G401 (cell line): ENCODE data around the gene TBXA2R. TPM values are rescaled to one million over a fixed set of nuclear protein-coding genes. Genes with fewer than 3 reads are reported as not detected.

Experiments used
- DNase-seq: peaks from one replicate; pipeline ENCODE4 v3.0.0-alpha.2; 2015; ENCODE audit warnings: low spot score
- in situ Hi-C: cut with HindIII; loops from 2 replicates; pipeline ENCODE4 v1.10.0; 2016; ENCODE audit warnings: low sequenced_read_pairs, mixed read lengths
- total RNA-seq: library from RNA; depleted of rRNA; stranded (reverse); fragments of >200 nt; shearing (Covaris generic); gene quantifications from 2 replicates; pipeline ENCODE4 v1.2.3, GENCODE V29; 2014; rRNA removed

Gene TBXA2R
- total RNA-seq, 1 experiment from 2014 or later = 9.7 TPM

GRCh38 chr19:3545669-3546034 is 61.0 kb downstream of the TBXA2R start:
- no peak for DNase-seq
- in situ Hi-C loops = no loop called here

GRCh38 chr19:3544742-3545668 is 61.7 kb downstream of the TBXA2R start:
- in situ Hi-C loops = no loop called here
- peak; percentile 51 for DNase-seq

Other genes with a start within 250 kb of the TBXA2R start
- gene NFIC, start 240.3 kb downstream of the TBXA2R start, total RNA-seq = 3.2 and 8.9 TPM in 2 replicates
- 0.24 TPM in 1 of 2 replicates, not detected in the other for gene SMIM24, start 126.3 kb downstream of the TBXA2R start, total RNA-seq
- gene SMIM44, start 123.4 kb downstream of the TBXA2R start, total RNA-seq = not detected in 2 replicates
- 53.9 and 64.8 TPM in 2 replicates for gene DOHH, start 106.2 kb downstream of the TBXA2R start, total RNA-seq
- gene FZR1, start 100.6 kb downstream of the TBXA2R start, total RNA-seq = 76.0 and 81.3 TPM in 2 replicates
- not detected in 2 replicates for gene TEKTIP1, start 67.7 kb downstream of the TBXA2R start, total RNA-seq
- 128 and 151 TPM in 2 replicates for gene MFSD12, start 49.3 kb downstream of the TBXA2R start, total RNA-seq
- gene HMG20B, start 33.9 kb downstream of the TBXA2R start, total RNA-seq = 131 and 174 TPM in 2 replicates
- not detected in 2 replicates for gene GIPC3, start 21.4 kb downstream of the TBXA2R start, total RNA-seq
- 43.3 and 47.8 TPM in 2 replicates for gene CACTIN, start 19.9 kb upstream of the TBXA2R start, total RNA-seq
- gene PIP5K1C, start 93.6 kb upstream of the TBXA2R start, total RNA-seq = 5.3 and 13.0 TPM in 2 replicates
- gene TJP3, start 101.5 kb upstream of the TBXA2R start, total RNA-seq = 12.4 and 15.1 TPM in 2 replicates
- gene APBA3, start 154.8 kb upstream of the TBXA2R start, total RNA-seq = 18.2 and 27.1 TPM in 2 replicates
- gene MRPL54, start 155.8 kb upstream of the TBXA2R start, total RNA-seq = 60.7 and 66.3 TPM in 2 replicates
- 0.37 TPM in 1 of 2 replicates, not detected in the other for gene RAX2, start 165.4 kb upstream of the TBXA2R start, total RNA-seq
- gene MATK, start 179.5 kb upstream of the TBXA2R start, total RNA-seq = 18.5 and 31.4 TPM in 2 replicates